GM23338 (cell line): ENCODE results near the gene NEMF. TPM values are rescaled to one million over a fixed set of nuclear protein-coding genes. Genes with fewer than 3 reads are reported as not detected.
A peak's percentile ranks its signal among the peaks of the same experiment; 100 is the strongest.

Source experiments
- ATAC-seq: fragments of 200-7000 bp; cut with Tn5 transposase; 3 replicates; pipeline ENCODE4 v1.9.1; 2020
- DNase-seq: peaks from one replicate; pipeline ENCODE4 v3.0.0-alpha.2; 2015; ENCODE audit warnings: low spot score
- H2AFZ ChIP-seq: fragments of 200-600 bp; sonication (generic); 2 replicates; pipeline ENCODE4 v1.8.0; 2016; ENCODE audit warnings: antibody characterized with exemption, mild to moderate bottlenecking, moderate library complexity
- H3F3A ChIP-seq: fragments of 200-600 bp; sonication (generic); replicated peaks from 2 replicates; pipeline ENCODE4 v1.8.0; 2017; ENCODE audit warnings: antibody characterized with exemption, mixed run types, low read depth
- H3K27ac ChIP-seq: fragments of 200-600 bp; sonication (generic); 2 replicates; pipeline ENCODE4 v1.6.1; 2016; ENCODE audit warnings: low read depth
- H3K27me3 ChIP-seq: fragments of 200-600 bp; sonication (generic); 2 replicates; pipeline ENCODE4 v1.8.0; 2016; ENCODE audit warnings: mild to moderate bottlenecking, mixed run types, moderate library complexity; ENCODE audit not compliant: insufficient read depth
- H3K36me3 ChIP-seq: fragments of 200-600 bp; sonication (generic); 2 replicates; pipeline ENCODE4 v1.8.0; 2016; ENCODE audit warnings: mild to moderate bottlenecking; ENCODE audit not compliant: insufficient read depth
- H3K4me1 ChIP-seq: fragments of 200-600 bp; sonication (generic); 2 replicates; pipeline ENCODE4 v1.8.0; 2016; ENCODE audit warnings: mild to moderate bottlenecking, moderate library complexity; ENCODE audit not compliant: insufficient read depth
- H3K4me2 ChIP-seq: fragments of 200-600 bp; sonication (generic); 2 replicates; pipeline ENCODE4 v1.7.1; 2017; ENCODE audit warnings: mixed run types
- H3K4me3 ChIP-seq: fragments of 200-600 bp; sonication (generic); 2 replicates; pipeline ENCODE4 v1.6.1; 2016; ENCODE audit warnings: mixed run types
- H3K79me2 ChIP-seq: fragments of 200-600 bp; sonication (generic); replicated peaks from 2 replicates; pipeline ENCODE4 v1.8.0; 2017; ENCODE audit warnings: mild to moderate bottlenecking; ENCODE audit not compliant: insufficient read depth
- H3K9me2 ChIP-seq: fragments of 200-600 bp; sonication (generic); 2 replicates; pipeline ENCODE4 v1.8.0; 2017; ENCODE audit not compliant: insufficient read depth
- H4K20me1 ChIP-seq: fragments of 200-600 bp; sonication (generic); replicated peaks from 2 replicates; pipeline ENCODE4 v1.8.0; 2017; ENCODE audit warnings: mild to moderate bottlenecking; ENCODE audit not compliant: insufficient read depth
- H3K27ac Mint-ChIP-seq: 2 replicates; pipeline ENCODE4 v1.8.0; 2020; ENCODE audit warnings: inconsistent platforms, mild to moderate bottlenecking, moderate library complexity, mixed read lengths
- H3K27me3 Mint-ChIP-seq: 3 replicates; pipeline ENCODE4 v1.8.0; 2022; ENCODE audit warnings: low read depth, mild to moderate bottlenecking, moderate library complexity, mixed read lengths, inconsistent platforms; ENCODE audit not compliant: insufficient read depth, poor library complexity
- H3K36me3 Mint-ChIP-seq: 3 replicates; pipeline ENCODE4 v1.8.0; 2021; ENCODE audit warnings: low read depth, mild to moderate bottlenecking, inconsistent platforms, moderate library complexity, mixed read lengths
- H3K4me1 Mint-ChIP-seq: 3 replicates; pipeline ENCODE4 v1.8.0; 2020; ENCODE audit warnings: mild to moderate bottlenecking, inconsistent platforms, mixed read lengths
- H3K4me3 Mint-ChIP-seq: 3 replicates; pipeline ENCODE4 v1.8.0; 2021; ENCODE audit warnings: moderate library complexity, mild to moderate bottlenecking, inconsistent platforms, mixed read lengths
- H3K9me3 Mint-ChIP-seq: 3 replicates; pipeline ENCODE4 v1.8.0; 2020; ENCODE audit warnings: moderate library complexity, mild to moderate bottlenecking, inconsistent platforms, mixed read lengths
- ETS1 ChIP-seq: IDR thresholded peaks from 2 replicates; pipeline ENCODE4 v1.6.1; 2016; ENCODE audit warnings: antibody characterized with exemption
- EZH2phosphoT487 ChIP-seq: fragments of 200-600 bp; sonication (generic); IDR thresholded peaks from one replicate; pipeline ENCODE4 v1.8.1; 2018; ENCODE audit warnings: antibody characterized with exemption; ENCODE audit not compliant: unreplicated experiment
- POLR2AphosphoS5 ChIP-seq: IDR thresholded peaks from 2 replicates; pipeline ENCODE4 v1.6.1; 2016; ENCODE audit warnings: antibody characterized with exemption, low read depth
- ZNF114 ChIP-seq: fragments of 250-450 bp; sonication (Bioruptor Pico); IDR thresholded peaks from 2 replicates; pipeline ENCODE4 v1.5.0; 2020; ENCODE audit warnings: mild to moderate bottlenecking, moderate library complexity
- polyA plus RNA-seq: library from polyadenylated mRNA; unstranded; fragments of >200 nt; fragmentation: Nextera tagmentation; extraction: Ambion mirVana; gene quantifications from 2 replicates; pipeline ENCODE4 v1.2.1, GENCODE V29; 2016
- total RNA-seq: library from RNA; depleted of rRNA; stranded (reverse); fragments of >200 nt; shearing (Covaris generic); gene quantifications from 2 replicates; pipeline ENCODE4 v1.2.3, GENCODE V29; 2014
- TF ChIP-seq, protein P1 (sequence below): fragments of 250-450 bp; sonication (Bioruptor Pico); IDR thresholded peaks from 2 replicates; pipeline ENCODE4 v1.5.0; 2020; ENCODE audit warnings: mild to moderate bottlenecking, moderate library complexity
- TF ChIP-seq, protein P2 (sequence below), 2 experiments: fragments of 200-600 bp in 1 of 2; sonication (generic) in 1 of 2; conservative IDR thresholded peaks; 2 replicates each; pipeline versions ENCODE4 v1.5.1 to v1.6.1; 2016 to 2017; ENCODE audit warnings: antibody characterized with exemption in 2 of 2, low read depth in 2 of 2, mild to moderate bottlenecking in 2 of 2, moderate library complexity in 1 of 2

NEMF gene
- total and polyA plus RNA-seq, 2 experiments from 2014 or later: 58.4 to 88.1 TPM

- TF ChIP-seq, protein P1, sequence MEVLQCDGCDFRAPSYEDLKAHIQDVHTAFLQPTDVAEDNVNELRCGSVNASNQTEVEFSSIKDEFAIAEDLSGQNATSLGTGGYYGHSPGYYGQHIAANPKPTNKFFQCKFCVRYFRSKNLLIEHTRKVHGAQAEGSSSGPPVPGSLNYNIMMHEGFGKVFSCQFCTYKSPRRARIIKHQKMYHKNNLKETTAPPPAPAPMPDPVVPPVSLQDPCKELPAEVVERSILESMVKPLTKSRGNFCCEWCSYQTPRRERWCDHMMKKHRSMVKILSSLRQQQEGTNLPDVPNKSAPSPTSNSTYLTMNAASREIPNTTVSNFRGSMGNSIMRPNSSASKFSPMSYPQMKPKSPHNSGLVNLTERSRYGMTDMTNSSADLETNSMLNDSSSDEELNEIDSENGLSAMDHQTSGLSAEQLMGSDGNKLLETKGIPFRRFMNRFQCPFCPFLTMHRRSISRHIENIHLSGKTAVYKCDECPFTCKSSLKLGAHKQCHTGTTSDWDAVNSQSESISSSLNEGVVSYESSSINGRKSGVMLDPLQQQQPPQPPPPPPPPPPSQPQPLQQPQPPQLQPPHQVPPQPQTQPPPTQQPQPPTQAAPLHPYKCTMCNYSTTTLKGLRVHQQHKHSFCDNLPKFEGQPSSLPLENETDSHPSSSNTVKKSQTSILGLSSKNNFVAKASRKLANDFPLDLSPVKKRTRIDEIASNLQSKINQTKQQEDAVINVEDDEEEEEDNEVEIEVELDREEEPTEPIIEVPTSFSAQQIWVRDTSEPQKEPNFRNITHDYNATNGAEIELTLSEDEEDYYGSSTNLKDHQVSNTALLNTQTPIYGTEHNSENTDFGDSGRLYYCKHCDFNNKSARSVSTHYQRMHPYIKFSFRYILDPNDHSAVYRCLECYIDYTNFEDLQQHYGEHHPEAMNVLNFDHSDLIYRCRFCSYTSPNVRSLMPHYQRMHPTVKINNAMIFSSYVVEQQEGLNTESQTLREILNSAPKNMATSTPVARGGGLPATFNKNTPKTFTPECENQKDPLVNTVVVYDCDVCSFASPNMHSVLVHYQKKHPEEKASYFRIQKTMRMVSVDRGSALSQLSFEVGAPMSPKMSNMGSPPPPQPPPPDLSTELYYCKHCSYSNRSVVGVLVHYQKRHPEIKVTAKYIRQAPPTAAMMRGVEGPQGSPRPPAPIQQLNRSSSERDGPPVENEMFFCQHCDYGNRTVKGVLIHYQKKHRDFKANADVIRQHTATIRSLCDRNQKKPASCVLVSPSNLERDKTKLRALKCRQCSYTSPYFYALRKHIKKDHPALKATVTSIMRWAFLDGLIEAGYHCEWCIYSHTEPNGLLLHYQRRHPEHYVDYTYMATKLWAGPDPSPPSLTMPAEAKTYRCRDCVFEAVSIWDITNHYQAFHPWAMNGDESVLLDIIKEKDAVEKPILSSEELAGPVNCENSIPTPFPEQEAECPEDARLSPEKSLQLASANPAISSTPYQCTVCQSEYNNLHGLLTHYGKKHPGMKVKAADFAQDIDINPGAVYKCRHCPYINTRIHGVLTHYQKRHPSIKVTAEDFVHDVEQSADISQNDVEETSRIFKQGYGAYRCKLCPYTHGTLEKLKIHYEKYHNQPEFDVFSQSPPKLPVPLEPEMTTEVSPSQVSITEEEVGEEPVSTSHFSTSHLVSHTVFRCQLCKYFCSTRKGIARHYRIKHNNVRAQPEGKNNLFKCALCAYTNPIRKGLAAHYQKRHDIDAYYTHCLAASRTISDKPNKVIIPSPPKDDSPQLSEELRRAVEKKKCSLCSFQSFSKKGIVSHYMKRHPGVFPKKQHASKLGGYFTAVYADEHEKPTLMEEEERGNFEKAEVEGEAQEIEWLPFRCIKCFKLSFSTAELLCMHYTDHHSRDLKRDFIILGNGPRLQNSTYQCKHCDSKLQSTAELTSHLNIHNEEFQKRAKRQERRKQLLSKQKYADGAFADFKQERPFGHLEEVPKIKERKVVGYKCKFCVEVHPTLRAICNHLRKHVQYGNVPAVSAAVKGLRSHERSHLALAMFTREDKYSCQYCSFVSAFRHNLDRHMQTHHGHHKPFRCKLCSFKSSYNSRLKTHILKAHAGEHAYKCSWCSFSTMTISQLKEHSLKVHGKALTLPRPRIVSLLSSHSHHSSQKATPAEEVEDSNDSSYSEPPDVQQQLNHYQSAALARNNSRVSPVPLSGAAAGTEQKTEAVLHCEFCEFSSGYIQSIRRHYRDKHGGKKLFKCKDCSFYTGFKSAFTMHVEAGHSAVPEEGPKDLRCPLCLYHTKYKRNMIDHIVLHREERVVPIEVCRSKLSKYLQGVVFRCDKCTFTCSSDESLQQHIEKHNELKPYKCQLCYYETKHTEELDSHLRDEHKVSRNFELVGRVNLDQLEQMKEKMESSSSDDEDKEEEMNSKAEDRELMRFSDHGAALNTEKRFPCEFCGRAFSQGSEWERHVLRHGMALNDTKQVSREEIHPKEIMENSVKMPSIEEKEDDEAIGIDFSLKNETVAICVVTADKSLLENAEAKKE (CRISPR knock-in tag): no peak
- TF ChIP-seq ZNF114 (CRISPR knock-in tag) (no peak), ETS1 (no peak), EZH2phosphoT487 (no peak)
Measured at GRCh38 chr14:49880267-49881064, 27.9 kb upstream of the NEMF start (continued).

DNA sequence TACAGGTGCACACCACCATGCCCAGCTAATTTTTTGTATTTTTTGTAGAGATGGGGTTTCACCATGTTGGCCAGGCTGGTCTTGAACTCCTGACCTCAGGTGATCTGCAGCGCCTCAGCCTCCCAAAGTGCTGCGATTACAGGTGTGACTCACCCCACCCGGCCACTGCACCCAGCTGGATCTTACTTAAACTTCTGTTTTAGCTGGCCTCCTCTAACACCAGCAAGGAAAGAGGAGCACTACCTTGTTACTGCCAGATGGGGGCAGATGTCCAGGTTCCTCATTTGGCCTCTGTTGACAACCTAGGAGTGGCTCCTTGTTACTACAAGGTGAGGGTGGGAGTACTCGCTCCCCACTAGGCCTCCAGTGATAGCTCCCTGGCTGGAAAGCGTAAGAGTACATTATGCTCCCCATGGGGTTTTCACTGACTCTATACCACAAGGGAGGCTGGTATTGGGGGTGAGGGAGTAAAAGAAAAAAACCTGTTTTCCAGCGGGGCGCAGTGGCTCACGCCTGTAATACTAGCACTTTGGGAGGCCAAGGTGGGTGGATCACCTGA lies 27.1 kb upstream of the NEMF start:
- H3K9me2 ChIP-seq: no peaks in the 10 kb centered on the region
- no peaks in the 10 kb centered on the region for H3K79me2 ChIP-seq
- no peak for TF ChIP-seq POLR2AphosphoS5
- TF ChIP-seq, protein P2, sequence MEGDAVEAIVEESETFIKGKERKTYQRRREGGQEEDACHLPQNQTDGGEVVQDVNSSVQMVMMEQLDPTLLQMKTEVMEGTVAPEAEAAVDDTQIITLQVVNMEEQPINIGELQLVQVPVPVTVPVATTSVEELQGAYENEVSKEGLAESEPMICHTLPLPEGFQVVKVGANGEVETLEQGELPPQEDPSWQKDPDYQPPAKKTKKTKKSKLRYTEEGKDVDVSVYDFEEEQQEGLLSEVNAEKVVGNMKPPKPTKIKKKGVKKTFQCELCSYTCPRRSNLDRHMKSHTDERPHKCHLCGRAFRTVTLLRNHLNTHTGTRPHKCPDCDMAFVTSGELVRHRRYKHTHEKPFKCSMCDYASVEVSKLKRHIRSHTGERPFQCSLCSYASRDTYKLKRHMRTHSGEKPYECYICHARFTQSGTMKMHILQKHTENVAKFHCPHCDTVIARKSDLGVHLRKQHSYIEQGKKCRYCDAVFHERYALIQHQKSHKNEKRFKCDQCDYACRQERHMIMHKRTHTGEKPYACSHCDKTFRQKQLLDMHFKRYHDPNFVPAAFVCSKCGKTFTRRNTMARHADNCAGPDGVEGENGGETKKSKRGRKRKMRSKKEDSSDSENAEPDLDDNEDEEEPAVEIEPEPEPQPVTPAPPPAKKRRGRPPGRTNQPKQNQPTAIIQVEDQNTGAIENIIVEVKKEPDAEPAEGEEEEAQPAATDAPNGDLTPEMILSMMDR (conservative IDR thresholded peaks at IDR 0.05; ENCODE audit: low read depth in 2 of 2): peak; percentile 87 to 92
- H3K27me3 Mint-ChIP-seq: peaks cover 5% of the 10 kb centered on the region
- H2AFZ ChIP-seq: no peak overlapping the region
- H4K20me1 ChIP-seq: no peaks in the 10 kb centered on the region
- ATAC-seq: peak; percentile 81
- peaks cover 21% of the 10 kb centered on the region for H3K4me1 Mint-ChIP-seq
- H3K4me3 Mint-ChIP-seq: no peak overlapping the region
- no peak overlapping the region for H3K4me3 ChIP-seq
- no peaks in the 10 kb centered on the region for H3K36me3 Mint-ChIP-seq
- 0 out of 2 replicates have a peak, but pooled peaks cover 7% of the 10 kb centered on the region for H3F3A ChIP-seq
- no peak overlapping the region for H3K27ac Mint-ChIP-seq
- no peaks in the 10 kb centered on the region for H3K36me3 ChIP-seq
- H3K9me3 Mint-ChIP-seq: no peaks in the 10 kb centered on the region; the same call in 2 of the 3 replicates
- no peaks in the 10 kb centered on the region for H3K27me3 ChIP-seq
- peak; percentile 92 for DNase-seq
- H3K27ac ChIP-seq: no peak overlapping the region
- no peak overlapping the region for H3K4me2 ChIP-seq
- H3K4me1 ChIP-seq: peaks cover 19% of the 10 kb centered on the region
